GDM1 (cell line): Measurements from ENCODE around the gene FARS2.

Experiments used
- DNase-seq: peaks from one replicate; lab custom pipeline; 2025; lab: John Stamatoyannopoulos, UW

The FARS2 gene

GRCh38 chr6:5466281-5467136, 205.2 kb downstream of the FARS2 start:
- DNase-seq = no peak

DNA sequence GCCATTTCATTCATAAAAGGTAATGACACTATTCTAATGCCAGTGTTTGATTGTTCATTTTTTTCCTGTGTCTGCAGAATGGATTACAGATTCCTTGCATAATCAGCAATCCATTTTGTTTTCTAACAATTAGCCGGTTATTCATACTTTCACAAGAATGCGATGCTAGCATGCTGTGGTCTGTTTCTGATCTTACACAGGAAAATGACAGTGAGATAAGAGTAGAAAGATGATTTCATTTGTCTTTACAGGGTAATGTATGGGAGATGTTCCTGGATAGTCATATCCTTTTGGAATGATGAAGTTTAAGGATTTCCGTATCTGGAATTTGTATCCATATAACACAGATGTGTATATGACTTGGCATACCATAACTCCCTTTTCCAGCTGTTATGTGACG, 207.3 kb downstream of the FARS2 start:
- no peak for DNase-seq

DNA sequence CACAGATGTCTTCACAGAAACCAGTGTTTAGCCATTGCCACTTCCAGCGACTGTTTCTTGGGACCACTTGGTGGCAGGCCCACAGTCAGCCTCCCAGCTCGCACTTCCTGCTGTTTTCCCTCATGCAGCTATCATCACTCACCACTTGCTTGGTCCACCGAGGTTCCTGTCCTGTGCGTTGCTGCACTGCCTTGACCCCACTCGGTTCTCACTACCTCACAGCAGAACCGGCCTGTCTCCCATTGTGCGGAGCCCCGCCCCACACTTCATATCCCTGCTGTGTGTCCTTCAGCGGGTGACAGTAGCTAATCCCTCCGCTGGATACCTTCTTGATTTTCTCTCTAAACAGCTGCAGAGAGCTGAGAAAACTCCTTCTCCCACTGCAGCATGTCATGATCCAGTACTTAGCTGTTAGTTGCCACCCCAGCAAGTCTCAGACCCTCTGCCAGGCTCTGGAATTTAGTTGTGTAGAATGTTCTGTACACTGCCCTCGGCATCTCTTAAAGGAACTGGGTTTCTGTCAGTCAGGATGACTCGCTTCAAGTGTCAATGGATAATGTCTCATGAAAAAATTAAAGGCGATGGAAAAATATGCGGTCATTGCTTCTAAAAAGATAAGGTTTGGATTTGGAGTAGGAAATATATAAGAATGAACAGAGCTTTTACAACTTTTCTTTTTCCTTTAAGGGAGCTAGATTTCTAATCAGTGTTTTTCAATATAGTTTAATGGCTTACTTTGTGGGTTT, 208.0 kb downstream of the FARS2 start:
- DNase-seq = no peak

DNA sequence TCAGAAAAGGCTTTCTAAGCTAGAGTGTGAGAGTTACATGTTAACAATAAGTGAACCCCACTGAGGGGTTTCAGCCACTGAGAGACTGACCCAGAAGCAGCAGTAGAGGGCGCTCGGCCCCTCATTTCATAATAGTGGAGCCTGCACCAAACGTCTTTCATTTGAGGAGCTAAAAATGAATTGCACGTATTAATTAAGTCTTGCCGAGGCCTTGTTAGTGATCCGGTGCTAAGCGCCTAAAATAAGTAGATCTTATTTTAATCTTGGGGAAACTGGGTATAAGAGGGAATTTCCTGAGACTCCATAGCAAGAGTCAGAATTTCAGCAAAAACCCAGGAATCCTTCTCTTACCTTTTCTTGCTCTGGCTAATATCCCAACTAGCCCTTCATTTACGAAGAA, 209.7 kb downstream of the FARS2 start:
- DNase-seq = peak; percentile 34

DNA sequence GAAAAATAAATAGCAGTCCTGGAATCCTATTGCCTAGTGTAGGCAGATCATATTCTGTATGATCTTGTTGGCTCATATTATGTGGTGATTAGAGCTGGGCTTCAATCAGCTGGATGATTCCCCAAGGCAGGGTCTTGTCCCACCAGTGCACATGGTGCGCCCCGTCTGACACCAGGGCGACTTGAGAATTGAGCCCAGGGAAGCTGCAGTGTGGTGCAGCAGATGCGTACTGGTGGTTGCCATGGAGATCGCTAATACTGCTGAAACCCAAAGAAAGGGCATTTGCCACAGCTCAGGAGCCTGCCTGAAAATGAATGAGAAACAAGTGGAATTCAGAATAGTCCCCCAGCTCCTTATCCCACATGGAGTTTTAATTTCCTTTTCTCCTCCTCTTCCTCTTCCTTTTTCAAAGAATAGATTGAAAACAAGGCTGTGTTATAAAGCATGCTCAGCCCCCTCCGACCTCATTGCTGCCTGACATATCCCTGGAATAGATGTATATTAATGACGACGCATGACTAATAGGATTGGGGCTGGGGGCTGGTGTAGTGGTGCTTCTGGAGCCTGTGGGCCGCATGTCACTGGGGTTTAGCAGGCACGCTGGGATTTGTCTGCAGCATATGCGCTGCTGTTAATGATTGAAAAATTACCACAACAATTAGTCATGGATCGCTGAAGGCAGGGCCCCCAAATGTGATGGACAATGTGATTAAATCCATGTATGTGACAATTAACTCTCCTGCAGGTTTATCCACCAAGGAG, 210.5 kb downstream of the FARS2 start:
- no peak for DNase-seq

GRCh38 chr6:5472571-5472970, 211.3 kb downstream of the FARS2 start:
- DNase-seq = no peak

- no peak for DNase-seq
Measured at GRCh38 chr6:5475779-5476178, 214.5 kb downstream of the FARS2 start.

GRCh38 chr6:5478380-5478779, 217.1 kb downstream of the FARS2 start:
- no peak for DNase-seq

DNA sequence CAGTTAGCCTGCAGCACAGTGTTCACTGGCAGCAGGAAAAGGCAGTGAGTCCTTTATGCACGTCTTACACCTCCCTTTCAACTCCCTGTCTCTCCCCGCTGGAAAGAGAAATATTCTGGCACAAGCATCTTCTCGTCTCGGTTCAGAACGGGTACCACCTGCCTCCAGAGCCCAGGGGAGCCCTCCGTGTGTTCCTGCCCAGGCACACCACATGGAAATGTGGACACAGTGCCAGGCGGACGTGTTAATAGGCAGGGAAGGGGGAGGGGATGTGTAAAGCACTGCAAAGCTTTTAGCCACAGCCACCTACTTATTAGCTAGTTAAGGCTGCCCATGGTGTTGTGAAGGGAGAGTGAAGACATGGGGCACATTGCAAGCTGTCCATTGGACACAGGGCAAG, 219.7 kb downstream of the FARS2 start:
- no peak for DNase-seq

- no peak for DNase-seq
Measured at GRCh38 chr6:5481750-5482149, 220.4 kb downstream of the FARS2 start.

GRCh38 chr6:5482619-5483018, 221.3 kb downstream of the FARS2 start:
- no peak for DNase-seq

GRCh38 chr6:5484692-5485091, 223.4 kb downstream of the FARS2 start:
- DNase-seq = no peak

GRCh38 chr6:5486214-5486613, 224.9 kb downstream of the FARS2 start:
- DNase-seq = no peak

DNA sequence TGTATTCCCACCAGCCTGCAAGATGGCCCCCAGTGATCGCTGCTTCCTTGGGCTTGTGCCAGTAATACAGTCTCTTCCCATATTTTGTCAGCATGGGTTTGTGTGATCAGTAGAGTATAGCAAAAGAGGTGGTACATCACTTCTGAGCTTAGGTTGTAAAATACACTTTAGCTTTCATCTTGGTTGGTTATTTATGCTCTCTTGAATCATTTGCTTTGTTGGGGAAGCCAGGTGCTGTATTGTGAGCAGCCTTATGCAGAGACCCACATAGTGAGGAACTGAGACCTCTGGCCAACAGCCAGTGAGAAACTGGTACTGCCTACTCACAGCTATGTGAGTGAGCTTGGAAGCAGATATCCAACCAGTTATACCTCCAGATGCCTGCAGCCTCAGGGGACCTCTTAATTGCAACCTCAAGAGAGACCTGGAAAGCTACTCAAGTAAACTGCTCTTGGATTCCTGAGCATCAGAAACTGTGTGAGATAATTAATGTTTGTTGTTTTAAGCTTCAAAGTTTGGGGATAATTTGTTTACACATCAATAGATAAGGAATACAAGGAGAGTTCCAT, 229.3 kb downstream of the FARS2 start:
- DNase-seq = no peak

DNA sequence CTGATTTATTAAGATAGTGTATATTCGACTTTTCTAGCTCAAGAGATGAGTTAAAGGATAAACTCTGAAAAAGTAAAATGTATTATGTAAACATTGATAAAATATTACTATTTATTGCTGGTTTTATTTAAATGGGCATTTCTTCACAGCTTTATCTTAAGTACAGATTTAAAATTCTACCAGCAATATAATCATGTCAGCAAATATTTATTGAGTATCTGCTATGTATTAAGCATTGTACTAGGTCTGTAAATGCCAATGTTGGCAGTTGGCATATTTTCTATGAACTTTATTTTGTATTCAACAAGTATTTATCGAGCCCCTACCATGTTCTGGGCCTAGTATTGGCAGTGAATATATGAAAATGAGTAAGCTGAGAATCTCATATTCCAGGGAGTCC, 231.0 kb downstream of the FARS2 start:
- DNase-seq = no peak

DNA sequence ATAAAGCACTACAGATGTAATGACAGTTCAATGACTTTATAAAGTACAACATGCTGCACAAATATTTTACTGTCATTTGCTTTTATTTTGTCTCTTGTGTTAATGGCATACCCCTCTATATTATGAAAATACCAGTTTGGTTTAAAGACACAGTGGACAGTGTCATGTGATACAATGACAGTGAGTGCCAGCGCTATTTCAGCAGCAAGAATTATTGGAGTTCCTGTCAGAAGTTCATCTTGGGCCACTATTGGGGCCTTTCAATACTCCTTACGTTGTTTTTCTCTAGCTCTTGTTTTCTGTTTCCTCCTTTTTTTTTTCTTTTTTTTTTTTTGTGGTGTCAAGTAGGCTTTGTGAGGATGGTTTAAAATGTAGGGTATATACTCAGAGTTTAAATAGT, 232.5 kb downstream of the FARS2 start:
- DNase-seq = no peak

DNA sequence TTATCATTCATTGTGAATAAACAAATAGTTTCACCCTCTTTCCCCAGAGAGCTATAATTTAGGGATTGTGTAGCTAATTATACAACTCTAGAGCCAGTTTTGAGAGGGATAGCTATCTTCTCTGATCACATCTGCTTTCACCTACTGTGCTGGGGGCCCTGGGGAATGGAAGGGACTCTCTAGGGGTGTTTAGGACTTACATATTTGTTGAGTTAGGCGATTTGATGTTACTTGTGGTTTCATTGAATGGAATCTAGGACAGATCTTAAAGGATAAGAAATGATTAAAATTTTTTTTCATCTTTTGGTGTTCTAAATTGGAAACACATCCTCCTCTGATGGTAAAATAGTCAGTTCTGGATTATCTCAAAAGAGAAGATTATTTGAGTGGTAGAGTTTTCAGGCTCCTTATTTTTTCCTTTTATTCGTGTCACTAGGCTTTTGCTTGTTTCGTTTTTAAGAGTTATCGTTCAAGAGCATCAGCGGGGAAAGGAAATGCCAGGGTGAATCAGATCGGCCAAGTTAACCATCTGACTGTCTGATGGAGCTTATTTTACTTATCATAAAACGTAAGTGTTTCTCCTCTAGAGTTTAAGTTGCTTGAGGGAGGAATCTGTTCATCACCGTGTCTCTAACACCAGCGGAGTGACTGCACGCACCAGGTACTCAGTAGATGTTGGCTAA, 236.7 kb downstream of the FARS2 start:
- no peak for DNase-seq

GRCh38 chr6:5498579-5498899, 237.2 kb downstream of the FARS2 start:
- no peak for DNase-seq

DNA sequence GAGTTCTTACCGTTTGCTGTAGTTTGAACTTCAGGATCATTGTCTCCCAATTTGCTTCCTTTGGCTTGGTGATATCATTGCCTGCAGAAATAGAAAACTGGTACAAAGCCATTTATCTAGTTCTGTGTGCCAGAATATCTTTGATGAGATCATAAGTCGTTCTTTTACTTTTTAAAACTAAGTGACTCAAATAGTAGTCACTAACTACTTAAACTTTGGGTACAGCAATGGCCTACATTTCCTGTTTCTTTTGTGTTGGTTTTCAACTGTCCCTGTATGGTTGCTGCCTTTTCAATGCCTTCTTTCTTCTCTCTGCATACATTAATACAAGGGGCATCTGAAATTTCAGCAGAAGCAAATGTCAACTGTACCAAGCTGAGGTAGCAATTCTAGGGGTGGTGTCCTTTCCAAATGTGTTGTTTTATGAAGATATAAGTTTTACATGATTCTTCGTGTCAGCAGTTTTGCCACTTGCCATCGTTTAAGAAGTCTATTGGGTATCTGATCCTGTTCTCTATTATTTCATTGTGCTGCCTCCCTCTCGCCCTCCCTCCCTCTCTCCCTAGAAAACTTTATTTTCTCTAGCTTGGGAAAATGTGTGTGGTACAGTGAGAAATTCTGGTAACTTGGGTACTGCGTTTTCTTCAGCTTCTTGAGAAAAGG, 238.5 kb downstream of the FARS2 start:
- no peak for DNase-seq

DNA sequence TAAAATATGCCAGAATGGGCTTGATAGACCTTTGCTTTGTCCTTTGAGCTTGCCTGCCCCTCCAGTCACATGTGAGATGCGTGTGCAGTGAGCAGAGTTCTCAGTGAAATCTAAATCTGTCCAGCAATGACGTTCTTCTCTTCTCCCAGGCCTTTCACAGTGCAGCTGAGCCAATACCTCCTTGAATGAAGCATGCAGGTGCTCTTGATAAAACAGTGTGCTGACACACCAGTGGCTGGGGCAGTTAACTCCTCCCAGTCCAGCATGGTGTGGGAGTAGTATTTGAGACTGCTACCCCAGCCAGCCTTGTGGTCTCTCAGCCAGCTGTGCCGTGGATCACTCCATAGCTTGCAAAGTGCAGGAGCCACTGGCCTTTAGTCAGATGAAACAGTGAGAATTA, 240.5 kb downstream of the FARS2 start:
- DNase-seq = no peak

GRCh38 chr6:5504078-5504477, 242.8 kb downstream of the FARS2 start:
- no peak for DNase-seq
